ENCODE measurements around the gene FILIP1L. TPM values are rescaled to one million over a fixed set of nuclear protein-coding genes. Genes with fewer than 3 reads are reported as not detected.

Gene FILIP1L
- total and polyA plus RNA-seq, 2 of the 8 experiments (the other 6 are each of a cell fraction or from before 2014, with no cell fraction given): 0.06 to 0.09 TPM

DNA sequence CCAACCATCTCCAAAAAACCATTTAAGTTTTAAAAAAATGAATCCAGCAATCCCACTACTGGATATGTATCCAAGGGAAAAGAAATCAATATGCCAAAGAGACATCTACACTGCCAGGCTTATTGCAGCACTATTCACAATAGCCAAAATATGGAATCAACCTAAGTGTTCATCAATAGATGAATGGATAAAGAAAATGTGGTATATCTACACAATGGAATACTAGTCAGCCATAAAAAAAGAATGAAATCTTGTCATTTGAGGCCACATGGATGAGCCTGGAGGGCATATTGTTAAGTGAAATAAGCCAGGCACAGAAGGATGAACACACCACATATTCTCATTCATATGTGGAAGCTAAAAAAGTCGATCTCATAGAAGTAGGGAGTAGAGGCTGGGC is 136.1 kb downstream of the FILIP1L start:
- no peak for FAIRE-seq
- no peak overlapping the region for H4K91ac ChIP-seq (replicated peaks; ENCODE audit: insufficient read length, low read length)
- no peaks in the 10 kb centered on the region for H3K27me3 ChIP-seq (replicated peaks in 1 of 4; ENCODE audit: control insufficient read depth in 3 of 4, extremely low read depth in 1 of 4, insufficient read depth in 3 of 4, low read length in 3 of 4)
- no peak overlapping the region for H3K9ac ChIP-seq (replicated peaks in 1 of 4; ENCODE audit: extremely low read depth in 1 of 4, low read depth in 3 of 4, low read length in 3 of 4)
- H3K36me3 ChIP-seq (ENCODE audit: control insufficient read depth in 2 of 4, insufficient read depth in 4 of 4, low read length in 3 of 4): no peaks in the 10 kb centered on the region
- H4K5ac ChIP-seq (ENCODE audit: insufficient read length, low read depth, low read length): no peak overlapping the region
- no peak for DNase-seq (ENCODE audit: low read depth in 1 of 2, low spot score in 2 of 2)
- H2AFZ ChIP-seq (ENCODE audit: low read length): no peak overlapping the region
- H4K8ac ChIP-seq (ENCODE audit: extremely low read depth, insufficient read depth, low read length): no peak overlapping the region
- H3K4me3 ChIP-seq (ENCODE audit: extremely low read depth in 1 of 4, insufficient read depth in 2 of 4, low read depth in 3 of 4, low read length in 4 of 4): no peak overlapping the region
- no peaks in the 10 kb centered on the region for H3K4me1 ChIP-seq (replicated peaks in 1 of 4; ENCODE audit: control insufficient read depth in 3 of 4, insufficient read depth in 4 of 4, low read length in 3 of 4)
- H4K20me1 ChIP-seq (replicated peaks in 1 of 2; ENCODE audit: control insufficient read depth in 1 of 2, insufficient read depth in 2 of 2, low read length in 2 of 2): no peaks in the 10 kb centered on the region
- WGBS, 2 experiments (ENCODE audit: extremely low coverage in 1 of 2, insufficient coverage in 1 of 2, insufficient read length in 1 of 2, insufficient replicate concordance in 2 of 2, low coverage in 1 of 2, low lambda C conversion rate in 2 of 2, missing lambda C conversion rate in 1 of 2): 88% methylated on average over 1 of the region's 1 CpG; no CpG with 5 or more reads in 1 of the 2 experiments
- no peak overlapping the region for H3K14ac ChIP-seq (ENCODE audit: insufficient read length)
- no peaks in the 10 kb centered on the region for H3K79me1 ChIP-seq (ENCODE audit: low read depth, low read length)
- no peak overlapping the region for H3K18ac ChIP-seq (ENCODE audit: extremely low read depth, low read length)
- 0 out of 4 replicates have a peak, but pooled peaks cover 0 to 3% of the 10 kb centered on the region in 2 experiments for H3K9me3 ChIP-seq (ENCODE audit: insufficient read depth in 2 of 2, low read depth in 1 of 2, low read length in 1 of 2)
- H3K56ac ChIP-seq (replicated peaks; ENCODE audit: insufficient read length, low read depth, low read length): no peak overlapping the region
- no peak overlapping the region for H2AK5ac ChIP-seq (ENCODE audit: low read depth, low read length)
- no peak overlapping the region for H2BK15ac ChIP-seq (ENCODE audit: low read length)
- no peaks in the 10 kb centered on the region for H3K79me2 ChIP-seq (ENCODE audit: control insufficient read depth in 1 of 2, insufficient read depth in 2 of 2, low read length in 2 of 2)
- CTCF ChIA-PET (ENCODE audit: partially characterized antibody): no interaction called here
- no peak overlapping the region for H2BK120ac ChIP-seq (replicated peaks; ENCODE audit: low read depth, low read length)
- no peak overlapping the region for H2BK5ac ChIP-seq (ENCODE audit: low read depth, low read length)
- POLR2A ChIA-PET (ENCODE audit: partially characterized antibody): no interaction called here
- TF ChIP-seq EP300 (IDR thresholded peaks at IDR 0.05; ENCODE audit: borderline replicate concordance in 1 of 2, low read depth in 2 of 2, low read length in 2 of 2) (no peak), PHF8 (conservative IDR thresholded peaks at IDR 0.05; ENCODE audit: low read depth, low read length) (no peak), ZNF274 (IDR thresholded peaks at IDR 0.05; ENCODE audit: borderline replicate concordance, extremely low read depth, low read length) (no peak), TCF12 (IDR thresholded peaks at IDR 0.05; ENCODE audit: low read depth, low read length) (no peak), CBX8 (IDR thresholded peaks at IDR 0.05; ENCODE audit: borderline replicate concordance, low read depth, low read length) (no peak), JUND (IDR thresholded peaks at IDR 0.05; ENCODE audit: low read length) (no peak), POLR2AphosphoS5 (IDR thresholded peaks at IDR 0.05; ENCODE audit: low read depth, low read length) (no peak), SP4 (IDR thresholded peaks at IDR 0.05; ENCODE audit: low read length) (no peak), KDM4A (IDR thresholded peaks at IDR 0.05; ENCODE audit: low read depth, low read length, severe bottlenecking) (no peak), SIX5 (IDR thresholded peaks at IDR 0.05; ENCODE audit: low read depth, low read length) (no peak), EGR1 (IDR thresholded peaks at IDR 0.05; ENCODE audit: borderline replicate concordance, low read depth, low read length) (no peak)
- TF ChIP-seq, protein P1, sequence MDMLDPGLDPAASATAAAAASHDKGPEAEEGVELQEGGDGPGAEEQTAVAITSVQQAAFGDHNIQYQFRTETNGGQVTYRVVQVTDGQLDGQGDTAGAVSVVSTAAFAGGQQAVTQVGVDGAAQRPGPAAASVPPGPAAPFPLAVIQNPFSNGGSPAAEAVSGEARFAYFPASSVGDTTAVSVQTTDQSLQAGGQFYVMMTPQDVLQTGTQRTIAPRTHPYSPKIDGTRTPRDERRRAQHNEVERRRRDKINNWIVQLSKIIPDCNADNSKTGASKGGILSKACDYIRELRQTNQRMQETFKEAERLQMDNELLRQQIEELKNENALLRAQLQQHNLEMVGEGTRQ (IDR thresholded peaks at IDR 0.05; ENCODE audit: low read length): no peak
- H3K23ac ChIP-seq (ENCODE audit: insufficient read length): no peak overlapping the region
- no peaks in the 10 kb centered on the region for H3K23me2 ChIP-seq (ENCODE audit: low read depth, low read length)
- H3K4ac ChIP-seq (replicated peaks; ENCODE audit: insufficient read length, low read depth, low read length): no peak overlapping the region
- H2BK12ac ChIP-seq (ENCODE audit: low read depth, low read length): no peak overlapping the region
- H2BK20ac ChIP-seq (ENCODE audit: low read length): no peak overlapping the region
- H3K4me2 ChIP-seq (ENCODE audit: insufficient read depth in 1 of 2, low read depth in 2 of 2, low read length in 2 of 2): no peak overlapping the region
- no peak overlapping the region for H3K27ac ChIP-seq (ENCODE audit: low read depth, low read length)

Measured in H1 (cell line).